Mucosa of gallbladder (tissue), 1 donor: ENCODE measurements around the gene PSENEN. TPM values are rescaled to one million over a fixed set of nuclear protein-coding genes. Genes with fewer than 3 reads are reported as not detected.
"Not testable (repeated sequence)": the region's sequence is repeated elsewhere in the genome, so short reads cannot be mapped to it uniquely, and the experiment has no call there.

ENCODE experiments used
- DNase-seq: peaks from one replicate; pipeline ENCODE4 v3.0.0-alpha.2; 2020; ENCODE audit warnings: low spot score
- total RNA-seq: library from RNA; stranded (reverse); gene quantifications from one replicate; pipeline ENCODE4 v1.2.1, GENCODE V29; 2021
- donor health status: DM: no; HTN: no; CAD: no.

The PSENEN gene
- total RNA-seq, 1 donor from 2014 or later: 67.9 TPM

DNA sequence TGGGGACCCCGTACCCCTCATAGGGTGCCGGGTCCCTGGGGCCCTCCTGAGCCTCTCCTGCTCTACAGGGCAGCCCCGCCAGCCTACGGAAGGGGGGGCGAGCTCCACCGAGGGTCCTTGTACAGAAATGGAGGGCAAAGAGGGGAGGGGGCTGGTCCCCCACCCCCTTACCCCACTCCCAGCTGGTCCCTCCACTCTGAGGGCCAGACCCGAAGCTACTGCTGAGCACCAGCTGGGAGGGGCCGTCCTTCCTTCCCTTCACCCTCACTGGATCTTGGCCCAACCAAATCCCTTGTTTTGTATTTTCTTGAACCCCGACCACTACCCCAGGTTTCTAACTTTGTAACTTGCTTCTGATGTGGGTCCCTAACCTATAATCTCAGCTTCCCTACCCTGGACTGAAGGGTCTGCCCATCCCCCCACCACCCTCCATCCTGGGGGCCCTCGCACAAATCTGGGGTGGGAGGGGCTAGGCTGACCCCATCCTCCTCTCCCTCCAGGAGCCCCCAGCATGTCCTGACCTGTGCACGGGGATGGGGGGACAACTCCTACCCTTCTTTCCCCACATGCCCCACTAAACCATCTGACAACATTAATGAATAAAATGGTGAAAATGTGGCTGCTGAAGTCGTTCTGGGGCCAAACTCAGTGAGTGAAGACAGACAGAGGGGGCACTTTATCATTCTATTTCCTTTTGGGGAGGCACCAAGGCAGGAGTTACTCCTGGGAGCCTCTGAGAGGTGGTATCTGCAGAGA lies 42.9 kb downstream of the PSENEN start:
- no peak for DNase-seq

DNA sequence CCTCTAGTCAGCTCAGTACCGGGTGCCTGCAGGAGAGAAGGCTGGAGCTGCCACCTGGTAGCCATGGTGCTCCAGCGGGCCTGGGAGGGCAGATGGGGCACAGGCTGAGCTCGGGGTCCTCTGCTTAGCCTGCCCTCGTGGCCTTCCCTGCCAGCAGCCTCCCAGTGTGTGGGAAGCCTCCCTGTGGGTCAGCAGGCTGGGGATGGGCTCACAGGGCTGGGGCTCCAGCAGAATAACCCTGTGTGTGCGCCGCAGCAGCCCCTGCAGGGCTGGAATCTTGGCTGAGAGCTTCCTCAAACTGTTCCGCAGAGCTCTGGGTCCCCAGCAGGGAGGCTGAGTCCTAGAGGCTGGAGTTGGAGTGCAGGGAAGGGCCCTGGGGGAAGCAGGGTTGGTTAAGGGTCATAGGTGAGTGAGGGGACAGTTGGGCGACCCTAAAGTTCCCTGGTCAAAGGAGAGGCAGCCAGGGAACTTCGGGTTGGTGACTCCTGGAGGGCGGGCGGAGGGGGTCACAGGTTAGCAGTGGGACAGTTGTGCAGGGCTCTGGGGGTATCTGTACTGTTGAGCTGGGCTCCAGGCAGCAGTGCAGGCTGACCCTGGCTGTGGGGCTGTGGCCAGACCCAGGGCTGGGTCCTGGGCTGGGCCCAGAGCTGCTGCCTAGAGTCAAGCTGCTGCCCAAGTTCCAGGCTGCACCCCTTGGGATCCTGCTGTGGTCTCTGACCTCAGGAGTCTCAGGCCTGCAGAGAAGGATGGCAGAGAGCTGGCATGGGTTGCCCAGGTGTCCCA lies 43.9 kb downstream of the PSENEN start:
- no peak for DNase-seq

DNA sequence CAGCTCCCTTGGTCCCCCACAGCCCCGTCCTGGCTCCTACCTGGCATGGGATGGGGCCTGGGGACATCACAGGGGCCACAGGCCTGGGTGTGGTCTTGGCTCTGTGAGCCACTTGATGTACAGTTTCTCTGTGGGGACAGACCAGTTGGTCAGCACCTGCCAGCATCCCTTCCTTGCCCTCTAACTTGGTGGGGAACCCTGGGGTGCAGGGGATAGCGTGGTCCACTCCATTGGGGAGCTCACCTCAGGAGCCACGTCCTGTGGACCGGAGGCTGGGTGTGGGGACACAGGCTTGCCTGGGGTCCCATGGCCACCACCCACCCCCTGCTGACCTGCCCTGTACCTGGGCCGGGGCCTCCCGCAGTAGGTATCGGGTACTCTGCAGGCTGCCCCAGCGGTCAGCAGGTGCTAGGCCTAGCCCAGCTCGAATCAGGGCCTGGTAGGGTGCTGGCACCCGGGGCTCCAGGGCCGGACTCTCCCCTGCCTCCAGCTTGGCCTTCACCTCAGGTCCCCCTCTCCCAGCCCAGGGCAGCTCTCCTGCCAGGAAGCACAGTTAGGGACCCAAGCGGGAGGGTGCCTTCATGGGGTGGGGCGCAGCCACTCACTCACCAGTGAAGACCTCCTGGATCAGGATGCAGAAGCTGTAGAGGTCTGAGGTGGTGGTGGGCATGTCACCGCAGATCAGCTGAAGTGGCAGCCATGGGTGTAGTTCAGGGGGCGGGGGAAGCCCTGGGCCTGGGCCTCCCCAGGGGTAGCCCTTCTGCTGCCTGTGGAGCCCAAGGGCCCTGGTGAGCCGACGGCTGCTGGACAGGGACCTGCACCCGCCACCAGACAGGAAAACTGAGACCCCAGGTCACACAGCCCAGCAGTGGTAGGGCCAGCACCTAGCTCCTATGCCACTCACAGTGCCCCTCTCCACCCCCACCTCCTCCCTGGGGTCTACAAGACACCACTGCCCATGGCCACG lies 44.8 kb downstream of the PSENEN start:
- DNase-seq: no peak

DNA sequence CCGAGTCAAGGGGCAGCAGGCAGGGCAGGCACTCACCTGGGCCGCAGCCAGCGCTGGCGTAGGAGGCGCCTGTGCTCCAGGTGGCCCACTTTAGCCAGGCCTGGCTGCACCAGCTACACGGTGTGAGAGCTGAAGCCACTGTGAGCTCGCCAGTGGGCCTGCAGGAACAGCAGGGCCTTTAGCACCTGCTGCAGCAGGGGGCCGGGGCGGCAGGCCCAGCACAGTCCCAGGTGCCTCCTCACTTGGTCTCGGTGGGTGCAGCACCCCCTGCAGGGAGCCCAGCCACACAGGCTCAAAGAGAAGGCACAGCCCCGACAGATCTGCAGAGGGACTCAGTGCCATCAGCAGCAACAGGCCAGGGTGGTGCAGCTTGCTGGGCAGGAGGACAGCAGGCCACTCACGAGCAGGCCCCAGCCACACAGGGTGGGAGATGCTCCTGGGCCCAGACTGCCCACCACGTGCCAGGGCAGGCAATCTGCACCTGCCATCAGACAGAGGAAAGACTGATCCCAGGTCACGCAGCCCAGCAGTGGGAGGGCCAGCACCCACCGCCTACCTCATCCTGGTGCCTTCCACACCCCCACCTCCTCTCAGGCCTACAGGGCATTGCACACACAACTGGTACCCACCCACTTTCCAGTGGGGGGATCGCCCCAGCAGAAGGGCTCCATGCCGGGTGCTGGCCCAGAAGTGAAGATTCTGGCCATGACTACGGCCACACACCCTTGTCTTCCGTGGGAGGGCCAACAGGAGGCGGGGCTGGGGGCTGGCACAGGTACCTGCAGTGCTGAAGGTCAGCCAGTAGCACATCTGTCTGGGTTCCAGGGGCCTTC lies 45.7 kb downstream of the PSENEN start:
- DNase-seq: no peak

DNA sequence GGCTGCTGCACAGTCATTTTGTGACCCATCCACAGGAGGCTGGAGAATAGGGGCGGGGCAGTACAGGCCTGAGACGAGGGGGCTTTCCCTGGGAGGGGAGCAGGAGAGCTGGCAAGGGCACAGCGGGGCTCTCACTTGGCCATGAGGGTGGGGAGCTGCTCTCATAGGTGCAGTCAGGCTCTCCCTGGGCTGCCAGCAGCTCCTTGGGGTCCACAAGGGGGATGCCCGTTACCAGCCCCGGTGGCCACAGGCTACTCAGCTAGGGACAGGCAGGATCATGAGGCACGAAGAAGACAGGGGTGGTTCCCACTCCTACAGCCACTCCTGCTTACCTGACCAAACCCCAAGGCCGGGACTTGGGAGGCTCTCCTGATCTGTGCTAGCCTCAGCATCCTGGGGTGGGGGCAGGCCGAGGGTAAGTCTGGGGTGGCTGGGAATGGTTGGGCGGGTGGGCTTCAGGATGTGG lies 46.4 kb downstream of the PSENEN start:
- no peak for DNase-seq

DNA sequence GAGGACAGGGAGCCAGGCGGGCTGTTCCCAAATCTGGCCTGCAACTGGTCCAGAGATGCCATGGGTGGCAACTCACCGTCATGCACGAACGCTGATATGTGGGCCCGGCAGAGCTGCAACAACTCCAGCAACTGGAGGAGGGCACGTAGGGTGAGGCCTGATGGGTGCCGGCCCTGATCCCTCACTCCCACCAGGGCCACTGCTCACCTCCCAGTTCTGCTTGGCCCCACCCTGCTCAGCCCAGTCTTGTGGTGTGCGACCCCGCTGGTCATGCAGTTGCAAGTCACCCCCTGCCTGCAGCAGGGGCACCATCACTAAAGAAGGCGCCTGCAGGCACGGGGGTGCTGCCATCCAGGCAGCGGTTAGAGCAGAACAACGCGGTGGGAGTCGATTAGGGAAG lies 46.9 kb downstream of the PSENEN start:
- DNase-seq: no peak

DNA sequence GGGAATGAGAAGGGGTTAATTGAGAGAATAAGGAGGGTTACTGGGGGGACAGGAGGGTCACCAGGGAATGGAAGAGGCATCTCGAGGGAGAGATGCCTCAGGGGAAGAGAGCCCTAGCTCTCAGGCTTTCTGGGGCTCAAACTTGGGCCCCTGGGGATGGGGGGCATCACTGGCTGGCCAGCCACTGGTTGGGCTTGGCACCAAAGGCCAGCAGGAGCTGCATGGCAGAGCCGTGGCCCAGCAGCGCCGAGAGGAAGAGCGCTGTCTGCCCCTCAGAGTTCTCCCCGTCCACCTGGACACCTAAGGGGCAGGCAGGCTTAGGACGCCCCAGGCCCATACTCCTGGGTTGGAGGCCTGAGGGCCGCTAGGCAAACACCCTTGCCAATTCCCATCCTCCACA lies 47.4 kb downstream of the PSENEN start:
- no peak for DNase-seq

DNA sequence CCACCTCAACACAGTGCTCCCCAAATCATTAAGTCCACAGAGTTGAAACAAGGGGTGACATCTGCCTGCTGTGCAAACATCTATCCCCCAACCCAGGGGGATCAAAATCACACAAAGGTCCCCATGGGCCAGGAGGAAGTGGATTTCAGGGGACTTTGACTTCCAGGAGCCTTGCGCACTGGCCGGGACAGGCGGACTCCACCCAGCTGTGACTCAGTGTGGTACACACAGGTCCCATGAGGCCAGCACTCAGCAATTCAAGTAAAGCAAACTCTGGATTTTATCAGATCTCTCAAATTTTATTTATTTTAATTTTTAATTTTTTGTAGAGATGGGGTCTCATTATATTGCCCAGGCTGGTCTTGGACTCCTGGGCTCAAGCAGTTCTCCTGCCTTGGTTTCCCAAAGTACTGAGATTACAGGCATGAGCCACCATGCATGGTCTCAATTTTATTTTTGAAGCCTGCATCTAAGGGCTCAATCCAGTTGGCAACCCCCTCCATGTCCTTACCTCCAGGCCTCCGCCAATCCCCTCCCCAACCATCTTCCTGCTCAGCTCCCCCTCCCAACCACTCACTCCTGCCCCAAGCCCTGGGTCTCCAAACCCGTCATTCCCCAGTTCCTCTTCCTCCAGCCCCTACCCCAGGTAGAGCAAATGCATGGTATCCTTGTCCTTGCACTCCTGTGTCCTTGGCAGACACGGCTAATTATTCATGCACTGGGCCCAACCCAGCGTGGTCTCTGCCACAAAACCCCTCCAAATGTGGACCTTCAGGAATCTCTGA lies 48.1 kb downstream of the PSENEN start:
- no peak for DNase-seq

DNA sequence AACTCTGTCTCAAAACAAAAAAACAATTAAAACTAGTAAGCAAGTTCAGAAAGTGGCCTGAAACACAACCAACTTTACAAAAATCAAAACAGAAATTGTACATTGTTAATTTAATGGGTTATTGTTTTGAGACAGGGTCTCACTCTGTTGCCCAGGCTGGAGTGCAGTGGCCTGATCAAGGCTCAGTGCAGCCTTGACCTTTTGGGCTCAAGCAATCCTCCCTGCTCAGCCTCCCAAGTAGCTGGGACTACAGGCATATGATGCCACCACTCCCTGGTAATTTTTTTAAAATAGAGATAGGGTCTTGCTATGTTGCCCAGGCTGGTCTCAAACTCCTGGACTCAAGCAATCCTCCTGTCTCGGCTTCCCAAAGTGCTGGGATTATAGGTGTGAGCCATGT lies 50.1 kb downstream of the PSENEN start:
- not testable (repeated sequence) for DNase-seq

Other genes with a start within 250 kb of the PSENEN start
- 1.8 TPM for gene DMKN, start 232.0 kb upstream of the PSENEN start, total RNA-seq
- not detected for gene SBSN, start 217.3 kb upstream of the PSENEN start, total RNA-seq
- not detected for gene GAPDHS, start 212.2 kb upstream of the PSENEN start, total RNA-seq
- gene TMEM147, start 200.0 kb upstream of the PSENEN start, total RNA-seq: 87.6 TPM
- gene ATP4A, start 182.0 kb upstream of the PSENEN start, total RNA-seq: not detected
- not detected for gene PMIS2, start 159.5 kb upstream of the PSENEN start, total RNA-seq
- 10.7 TPM for gene HAUS5, start 132.9 kb upstream of the PSENEN start, total RNA-seq
- 78.3 TPM for gene RBM42, start 116.6 kb upstream of the PSENEN start, total RNA-seq
- gene ETV2, start 103.9 kb upstream of the PSENEN start, total RNA-seq: 2.5 TPM
- gene COX6B1, start 97.3 kb upstream of the PSENEN start, total RNA-seq: 459 TPM
- gene UPK1A, start 79.1 kb upstream of the PSENEN start, total RNA-seq: 0.89 TPM
- gene ZBTB32, start 41.1 kb upstream of the PSENEN start, total RNA-seq: 0.43 TPM
- 45.1 TPM for gene KMT2B, start 27.6 kb upstream of the PSENEN start, total RNA-seq
- 14.8 TPM for gene IGFLR1, start 3.2 kb upstream of the PSENEN start, total RNA-seq
- gene U2AF1L4, start 233 bp upstream of the PSENEN start, total RNA-seq: 23.9 TPM
- 10.1 TPM for gene LIN37, start 2.9 kb downstream of the PSENEN start, total RNA-seq
- gene HSPB6, start 11.4 kb downstream of the PSENEN start, total RNA-seq: 654 TPM
- 31.2 TPM for gene PROSER3, start 12.5 kb downstream of the PSENEN start, total RNA-seq
- 20.1 TPM for gene ARHGAP33, start 29.9 kb downstream of the PSENEN start, total RNA-seq
- gene PRODH2, start 67.2 kb downstream of the PSENEN start, total RNA-seq: 0.46 TPM
- 0.06 TPM for gene NPHS1, start 106.9 kb downstream of the PSENEN start, total RNA-seq
- gene KIRREL2, start 111.3 kb downstream of the PSENEN start, total RNA-seq: 0.12 TPM
- 85.6 TPM for gene APLP1, start 122.9 kb downstream of the PSENEN start, total RNA-seq
- gene NFKBID, start 154.9 kb downstream of the PSENEN start, total RNA-seq: 34.5 TPM
- 14.4 TPM for gene HCST, start 156.9 kb downstream of the PSENEN start, total RNA-seq
- gene TYROBP, start 162.6 kb downstream of the PSENEN start, total RNA-seq: 94.6 TPM
- 23.7 TPM for gene LRFN3, start 190.7 kb downstream of the PSENEN start, total RNA-seq
- gene SDHAF1, start 249.5 kb downstream of the PSENEN start, total RNA-seq: 20.0 TPM